ENCODE data around the gene OTULINL.
"Not testable (repeated sequence)": the region's sequence is repeated elsewhere in the genome, so short reads cannot be mapped to it uniquely, and the experiment has no call there.

Gene OTULINL

DNA sequence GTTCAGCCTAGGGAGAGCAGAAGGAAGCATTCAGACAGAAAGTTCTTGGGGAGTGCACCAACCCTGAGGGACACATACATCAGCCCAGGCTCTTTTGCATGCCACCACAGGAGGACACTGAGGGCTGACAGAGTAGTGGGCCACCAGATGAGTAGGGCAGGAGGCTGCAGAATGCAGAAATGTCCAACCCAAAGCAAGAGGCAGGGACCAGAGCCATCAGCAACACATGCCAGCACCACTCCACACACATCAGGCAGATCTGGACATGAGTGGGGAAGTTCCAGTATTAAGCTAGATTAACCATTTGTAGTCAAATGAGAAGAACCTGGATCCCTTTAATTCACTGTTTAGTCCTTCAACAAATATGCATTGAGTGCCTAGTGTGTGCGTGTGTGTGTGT, 35.7 kb upstream of the OTULINL start:
- H3K36me3 ChIP-seq (ENCODE audit: insufficient read depth), result no peaks in the 10 kb centered on the region
- no peak overlapping the region for H3K4me3 ChIP-seq (IDR thresholded peaks at IDR 0.05; ENCODE audit: insufficient read depth, low read depth, low read length)
- no peaks in the 10 kb centered on the region for H3K79me2 ChIP-seq (ENCODE audit: insufficient read depth, low read depth)
- TF ChIP-seq, protein P1, sequence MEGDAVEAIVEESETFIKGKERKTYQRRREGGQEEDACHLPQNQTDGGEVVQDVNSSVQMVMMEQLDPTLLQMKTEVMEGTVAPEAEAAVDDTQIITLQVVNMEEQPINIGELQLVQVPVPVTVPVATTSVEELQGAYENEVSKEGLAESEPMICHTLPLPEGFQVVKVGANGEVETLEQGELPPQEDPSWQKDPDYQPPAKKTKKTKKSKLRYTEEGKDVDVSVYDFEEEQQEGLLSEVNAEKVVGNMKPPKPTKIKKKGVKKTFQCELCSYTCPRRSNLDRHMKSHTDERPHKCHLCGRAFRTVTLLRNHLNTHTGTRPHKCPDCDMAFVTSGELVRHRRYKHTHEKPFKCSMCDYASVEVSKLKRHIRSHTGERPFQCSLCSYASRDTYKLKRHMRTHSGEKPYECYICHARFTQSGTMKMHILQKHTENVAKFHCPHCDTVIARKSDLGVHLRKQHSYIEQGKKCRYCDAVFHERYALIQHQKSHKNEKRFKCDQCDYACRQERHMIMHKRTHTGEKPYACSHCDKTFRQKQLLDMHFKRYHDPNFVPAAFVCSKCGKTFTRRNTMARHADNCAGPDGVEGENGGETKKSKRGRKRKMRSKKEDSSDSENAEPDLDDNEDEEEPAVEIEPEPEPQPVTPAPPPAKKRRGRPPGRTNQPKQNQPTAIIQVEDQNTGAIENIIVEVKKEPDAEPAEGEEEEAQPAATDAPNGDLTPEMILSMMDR (conservative IDR thresholded peaks at IDR 0.05; ENCODE audit: low read depth, low read length), result no peak
- no peak overlapping the region for H2AFZ ChIP-seq (ENCODE audit: low read depth)
- no peak overlapping the region for H3K27ac ChIP-seq
- H4K20me1 ChIP-seq (ENCODE audit: insufficient read depth), result no peaks in the 10 kb centered on the region
- no peaks in the 10 kb centered on the region for H3K4me1 ChIP-seq (ENCODE audit: low read depth, poor library complexity, severe bottlenecking)
- H3K4me2 ChIP-seq, result no peak overlapping the region
- H3K9ac ChIP-seq, result no peak overlapping the region
- H3K27me3 ChIP-seq (ENCODE audit: insufficient read depth, low read depth), result no peaks in the 10 kb centered on the region

DNA sequence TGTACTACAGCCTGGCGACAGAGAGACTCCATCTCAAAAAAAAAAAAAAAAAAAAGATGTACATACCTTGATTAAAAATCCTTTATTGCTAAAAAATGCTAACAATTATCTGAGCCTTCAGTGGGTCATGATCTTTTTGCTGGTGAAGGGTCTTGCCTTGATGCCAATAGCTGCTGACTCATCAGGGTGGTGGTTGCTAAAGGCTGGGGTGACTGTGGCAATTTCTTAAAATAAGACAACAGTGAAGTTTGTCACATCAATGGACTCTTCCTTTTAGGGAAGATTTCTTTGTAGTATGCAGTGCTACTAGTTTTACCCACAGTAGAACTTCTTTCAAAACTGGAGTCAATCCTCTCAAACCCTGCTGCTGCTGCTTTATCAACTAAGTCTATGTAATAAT, 33.9 kb upstream of the OTULINL start:
- Histone ChIP-seq H3K9ac (no peak overlapping the region), H3K36me3 (ENCODE audit: insufficient read depth) (no peaks in the 10 kb centered on the region), H3K4me3 (IDR thresholded peaks at IDR 0.05; ENCODE audit: insufficient read depth, low read depth, low read length) (no peak overlapping the region), H3K79me2 (ENCODE audit: insufficient read depth, low read depth) (no peaks in the 10 kb centered on the region), H4K20me1 (ENCODE audit: insufficient read depth) (no peaks in the 10 kb centered on the region), H3K27ac (no peak overlapping the region), H3K27me3 (ENCODE audit: insufficient read depth, low read depth) (no peaks in the 10 kb centered on the region), H3K4me2 (no peak overlapping the region), H3K4me1 (ENCODE audit: low read depth, poor library complexity, severe bottlenecking) (no peaks in the 10 kb centered on the region), H2AFZ (ENCODE audit: low read depth) (no peak overlapping the region)
- TF ChIP-seq, protein P1 (conservative IDR thresholded peaks at IDR 0.05; ENCODE audit: low read depth, low read length), result no peak

DNA sequence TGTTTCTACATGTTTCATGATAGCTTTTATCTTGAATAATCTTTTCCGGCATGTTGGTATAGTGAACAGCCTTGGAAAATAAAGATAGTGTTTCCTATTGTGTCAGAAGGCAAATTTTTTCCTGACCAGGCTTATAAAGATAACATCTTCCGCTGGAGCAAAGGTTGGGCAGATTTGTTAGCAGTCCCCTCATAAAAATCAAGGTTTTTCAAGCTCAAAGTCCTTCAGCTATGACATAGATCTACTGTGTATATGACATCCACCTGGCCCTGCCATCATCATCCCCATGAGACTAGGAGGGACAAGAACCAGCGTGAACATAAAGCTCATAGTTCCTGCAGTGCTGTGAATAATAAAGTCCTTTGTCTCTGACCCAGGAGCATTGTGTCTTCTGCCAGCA, 30.4 kb upstream of the OTULINL start:
- no peak overlapping the region for H2AFZ ChIP-seq (ENCODE audit: low read depth)
- H3K9ac ChIP-seq, result no peak overlapping the region
- TF ChIP-seq, protein P1 (conservative IDR thresholded peaks at IDR 0.05; ENCODE audit: low read depth, low read length), result no peak
- H3K27me3 ChIP-seq (ENCODE audit: insufficient read depth, low read depth), result no peaks in the 10 kb centered on the region
- no peak overlapping the region for H3K27ac ChIP-seq
- no peaks in the 10 kb centered on the region for H3K36me3 ChIP-seq (ENCODE audit: insufficient read depth)
- H3K79me2 ChIP-seq (ENCODE audit: insufficient read depth, low read depth), result no peaks in the 10 kb centered on the region
- no peak overlapping the region for H3K4me3 ChIP-seq (IDR thresholded peaks at IDR 0.05; ENCODE audit: insufficient read depth, low read depth, low read length)
- H3K4me2 ChIP-seq, result no peak overlapping the region
- H4K20me1 ChIP-seq (ENCODE audit: insufficient read depth), result no peaks in the 10 kb centered on the region
- H3K4me1 ChIP-seq (ENCODE audit: low read depth, poor library complexity, severe bottlenecking), result no peaks in the 10 kb centered on the region

DNA sequence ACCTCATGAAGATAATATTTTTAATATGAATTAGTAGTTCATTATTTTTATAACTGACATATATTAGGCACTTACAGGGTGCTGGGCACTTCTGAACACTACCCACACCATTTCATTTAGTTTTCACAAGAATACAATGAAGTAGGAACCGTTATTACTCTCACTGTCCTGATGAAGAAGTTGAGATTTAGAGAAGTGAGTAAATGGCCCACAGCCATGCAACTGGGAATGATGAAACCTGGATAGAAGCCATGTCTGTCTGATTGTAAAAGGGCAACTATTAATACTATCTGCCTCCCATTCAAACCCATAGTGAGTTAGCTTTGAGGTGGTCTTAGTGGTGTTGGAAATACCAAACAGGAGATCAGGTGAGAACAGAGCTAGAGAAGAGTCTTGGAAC, 29.6 kb upstream of the OTULINL start:
- Histone ChIP-seq H3K4me1 (ENCODE audit: low read depth, poor library complexity, severe bottlenecking) (no peaks in the 10 kb centered on the region), H3K4me3 (IDR thresholded peaks at IDR 0.05; ENCODE audit: insufficient read depth, low read depth, low read length) (no peak overlapping the region), H3K27me3 (ENCODE audit: insufficient read depth, low read depth) (no peaks in the 10 kb centered on the region), H2AFZ (ENCODE audit: low read depth) (no peak overlapping the region), H3K36me3 (ENCODE audit: insufficient read depth) (no peaks in the 10 kb centered on the region), H3K79me2 (ENCODE audit: insufficient read depth, low read depth) (no peaks in the 10 kb centered on the region), H3K27ac (no peak overlapping the region), H4K20me1 (ENCODE audit: insufficient read depth) (no peaks in the 10 kb centered on the region), H3K4me2 (no peak overlapping the region), H3K9ac (no peak overlapping the region)
- TF ChIP-seq, protein P1 (conservative IDR thresholded peaks at IDR 0.05; ENCODE audit: low read depth, low read length), result no peak

DNA sequence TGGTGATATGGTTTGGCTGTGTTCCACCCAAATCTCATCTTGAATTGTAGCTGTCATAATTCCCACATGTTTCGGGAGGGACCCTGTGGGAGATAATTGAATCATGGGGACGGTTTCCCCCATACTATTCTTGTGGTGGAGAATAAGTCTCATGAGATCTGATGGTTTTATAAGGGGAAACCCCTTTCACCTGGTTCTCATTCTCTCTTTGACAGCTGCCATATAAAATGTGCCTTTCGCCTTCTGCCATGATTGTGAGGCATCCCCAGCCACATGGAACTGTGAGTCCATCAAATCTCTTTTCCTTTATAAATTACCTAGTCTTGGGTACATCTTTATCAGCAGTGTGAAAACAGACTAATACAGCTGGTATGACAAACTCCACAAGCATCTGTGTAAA, 27.3 kb upstream of the OTULINL start:
- H4K20me1 ChIP-seq (ENCODE audit: insufficient read depth); H3K27ac ChIP-seq; H3K9ac ChIP-seq; H3K79me2 ChIP-seq (ENCODE audit: insufficient read depth, low read depth); H3K36me3 ChIP-seq (ENCODE audit: insufficient read depth); H3K4me3 ChIP-seq (IDR thresholded peaks at IDR 0.05; ENCODE audit: insufficient read depth, low read depth, low read length); H3K4me2 ChIP-seq; H3K27me3 ChIP-seq (ENCODE audit: insufficient read depth, low read depth); H3K4me1 ChIP-seq (ENCODE audit: low read depth, poor library complexity, severe bottlenecking); H2AFZ ChIP-seq (ENCODE audit: low read depth): not testable (repeated sequence)
